T1000 (cell line): ENCODE measurements around the gene APOBEC3C.
A peak's percentile ranks its signal among the peaks of the same experiment; 100 is the strongest.
"Not testable (repeated sequence)": the region's sequence is repeated elsewhere in the genome, so short reads cannot be mapped to it uniquely, and the experiment has no call there.

Experiments used
- DNase-seq: peaks from one replicate; lab custom pipeline; 2025; ENCODE audit warnings: mixed read lengths; lab: John Stamatoyannopoulos, UW

Gene APOBEC3C

DNA sequence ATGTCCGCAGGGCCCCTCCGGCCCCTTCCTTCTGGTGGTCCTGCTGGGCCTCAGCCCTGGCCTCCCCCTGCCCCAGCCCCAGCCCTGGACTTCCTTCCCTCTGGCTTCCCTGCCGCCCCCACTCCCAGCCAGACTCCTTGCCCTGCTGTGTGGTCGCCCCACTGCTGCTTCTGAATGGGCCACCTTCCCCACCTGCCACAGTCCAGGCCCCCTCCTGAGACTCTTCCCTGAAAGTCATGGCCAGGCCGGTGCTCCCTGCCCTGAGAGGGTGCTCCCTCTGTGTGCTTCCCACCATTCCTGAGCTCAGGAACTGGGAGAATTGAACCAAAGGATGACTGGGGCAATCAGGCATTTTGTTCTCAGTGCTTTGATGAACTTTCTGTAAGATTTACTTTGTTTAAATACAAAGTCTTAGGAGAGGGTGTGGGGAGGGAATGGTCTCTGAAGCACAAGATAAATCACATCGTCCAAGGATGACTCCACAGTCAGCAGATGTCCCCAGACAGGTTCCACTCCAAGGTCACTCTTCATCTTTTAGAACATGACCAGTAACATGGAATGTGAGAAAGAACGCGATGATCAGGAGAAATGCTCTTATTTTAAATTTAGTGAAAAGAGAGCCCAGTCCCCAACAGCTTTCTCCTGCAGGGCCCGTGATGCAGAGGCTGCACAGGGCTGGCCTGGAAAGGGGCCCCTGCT lies 7.6 kb downstream of the APOBEC3C start:
- no peak for DNase-seq

DNA sequence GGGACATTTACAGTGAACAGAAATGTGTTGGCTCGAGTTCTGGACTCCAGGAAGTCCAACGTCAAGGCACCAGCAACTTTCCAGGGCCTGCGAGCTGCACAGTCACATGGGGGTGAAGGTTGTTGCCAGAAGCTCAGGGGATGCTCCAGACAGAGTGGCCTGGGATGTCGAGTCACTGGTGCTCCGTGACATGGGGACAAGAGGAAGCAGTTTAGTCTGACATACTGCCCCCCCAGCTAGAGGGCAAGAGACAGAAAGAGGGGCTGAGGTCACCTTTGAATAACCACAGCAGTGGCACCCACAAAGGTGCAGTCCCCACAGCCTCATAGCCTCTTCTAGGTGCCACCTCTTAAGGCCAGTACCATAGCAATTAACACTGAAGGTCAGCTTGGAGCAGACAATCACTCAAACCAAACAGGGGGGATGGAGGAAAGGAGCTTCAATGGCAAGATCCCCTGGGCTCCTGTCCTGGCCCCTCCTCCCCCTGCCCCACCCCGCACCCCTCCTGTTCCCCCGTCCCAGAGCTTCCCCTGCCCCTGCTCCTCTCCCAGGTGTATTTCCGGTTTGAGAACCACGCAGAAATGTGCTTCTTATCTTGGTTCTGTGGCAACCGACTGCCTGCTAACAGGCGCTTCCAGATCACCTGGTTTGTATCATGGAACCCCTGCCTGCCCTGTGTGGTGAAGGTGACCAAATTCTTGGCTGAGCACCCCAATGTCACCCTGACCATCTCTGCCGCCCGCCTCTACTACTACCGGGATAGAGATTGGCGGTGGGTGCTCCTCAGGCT lies 10.7 kb downstream of the APOBEC3C start:
- no peak for DNase-seq

DNA sequence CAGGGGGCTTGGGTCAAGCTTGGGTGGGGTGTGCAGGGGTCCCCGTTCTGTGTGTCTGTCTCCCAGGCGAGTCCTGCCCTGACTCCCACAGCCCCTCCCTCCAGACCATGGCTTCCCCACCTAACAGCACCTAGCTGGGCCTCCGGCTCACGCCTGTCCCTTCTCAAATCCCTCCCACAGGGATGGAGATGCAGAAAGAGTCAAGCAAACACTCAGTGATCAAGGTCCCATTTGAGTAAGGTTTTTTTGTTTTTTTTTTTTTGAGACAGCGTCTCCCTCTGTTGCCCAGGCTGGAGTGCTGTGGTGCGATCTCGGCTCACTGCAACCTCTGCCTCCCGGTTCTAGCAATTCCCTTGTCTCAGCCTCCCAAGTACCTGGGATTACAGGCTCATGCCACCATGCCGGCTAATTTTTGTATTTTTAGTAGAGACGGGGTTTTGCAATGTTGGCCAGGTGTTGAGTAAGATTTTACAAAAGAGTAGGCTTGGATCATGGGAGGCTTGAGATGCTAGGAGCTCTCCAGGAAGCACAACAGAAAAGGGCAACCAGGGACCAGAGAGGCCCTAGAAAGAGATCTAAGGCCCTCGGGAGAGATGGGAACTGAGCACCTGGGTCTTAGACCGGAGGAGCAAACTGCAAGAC lies 12.6 kb downstream of the APOBEC3C start:
- no peak for DNase-seq

DNA sequence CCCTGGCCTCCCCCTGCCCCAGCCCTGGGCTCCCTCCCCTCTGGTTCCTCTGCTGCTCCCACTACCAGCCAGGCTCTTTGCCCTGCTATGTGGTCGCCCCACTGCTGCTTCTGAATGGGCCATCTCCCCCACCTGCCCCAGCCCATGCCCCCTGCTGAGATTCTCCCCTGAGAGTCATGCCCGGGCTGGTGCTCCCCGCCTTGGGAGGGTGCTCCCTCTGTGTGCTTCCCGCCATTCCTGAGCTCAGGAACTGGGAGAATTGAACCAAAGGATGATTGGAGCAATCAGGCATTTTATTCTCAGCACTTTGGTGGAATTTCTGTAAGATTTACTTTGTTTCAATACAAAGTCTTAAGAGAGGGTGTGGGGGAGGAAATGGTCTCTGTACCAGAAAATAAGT lies 13.7 kb downstream of the APOBEC3C start:
- DNase-seq = no peak

DNA sequence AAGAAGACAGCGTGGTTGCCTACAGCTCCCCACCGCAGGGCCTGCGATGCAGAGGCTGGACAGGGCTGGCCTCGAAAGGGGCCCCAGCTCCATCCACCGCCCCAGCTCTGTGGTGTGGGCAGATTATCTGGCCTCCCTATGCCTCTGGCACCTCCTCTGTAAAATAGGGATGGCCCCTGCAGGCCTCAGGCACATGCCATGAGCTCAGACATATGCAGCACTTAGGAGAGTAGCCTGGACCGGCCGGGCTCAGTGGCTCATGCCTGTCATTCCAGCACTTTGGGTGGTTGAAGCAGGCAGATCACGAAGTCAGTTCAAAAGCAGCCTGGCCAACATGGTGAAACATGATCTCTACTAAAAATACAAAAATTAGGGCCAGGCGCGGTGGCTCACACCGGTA lies 14.2 kb downstream of the APOBEC3C start:
- DNase-seq = no peak

DNA sequence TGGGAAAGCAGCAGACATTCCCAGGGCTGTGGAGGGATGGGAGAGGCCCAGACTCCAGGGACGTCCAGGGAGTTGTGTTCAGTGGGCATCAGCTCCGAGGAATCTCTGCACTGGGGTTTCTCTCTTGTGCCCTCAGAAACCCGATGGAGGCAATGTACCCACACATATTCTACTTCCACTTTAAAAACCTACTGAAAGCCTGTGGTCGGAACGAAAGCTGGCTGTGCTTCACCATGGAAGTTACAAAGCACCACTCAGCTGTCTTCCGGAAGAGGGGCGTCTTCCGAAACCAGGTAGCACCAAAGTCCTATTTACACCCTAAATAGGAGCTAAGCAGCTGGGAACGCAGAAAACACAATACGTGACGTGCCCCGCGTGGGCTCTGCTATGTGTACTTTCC lies 15.2 kb downstream of the APOBEC3C start:
- DNase-seq = no peak

DNA sequence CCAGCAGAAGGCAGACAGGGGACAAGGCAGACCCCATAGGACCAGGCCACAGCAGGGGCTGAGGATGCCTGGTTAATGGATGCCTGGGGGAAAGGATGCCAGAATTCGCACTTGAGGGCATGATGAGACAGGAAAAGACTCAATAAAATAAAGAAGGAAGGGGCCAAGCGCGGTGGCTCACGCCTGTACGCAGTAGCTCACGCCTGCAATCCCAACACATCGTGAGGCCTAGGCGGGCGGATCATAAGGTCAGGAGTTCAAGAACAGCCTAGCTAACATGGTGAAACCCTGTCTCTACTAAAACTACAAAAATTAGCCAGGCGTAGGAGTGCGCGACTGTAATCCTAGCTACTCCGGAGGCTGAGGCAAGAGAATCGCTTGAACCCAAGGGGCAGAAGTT lies 16.6 kb downstream of the APOBEC3C start:
- DNase-seq = no peak

DNA sequence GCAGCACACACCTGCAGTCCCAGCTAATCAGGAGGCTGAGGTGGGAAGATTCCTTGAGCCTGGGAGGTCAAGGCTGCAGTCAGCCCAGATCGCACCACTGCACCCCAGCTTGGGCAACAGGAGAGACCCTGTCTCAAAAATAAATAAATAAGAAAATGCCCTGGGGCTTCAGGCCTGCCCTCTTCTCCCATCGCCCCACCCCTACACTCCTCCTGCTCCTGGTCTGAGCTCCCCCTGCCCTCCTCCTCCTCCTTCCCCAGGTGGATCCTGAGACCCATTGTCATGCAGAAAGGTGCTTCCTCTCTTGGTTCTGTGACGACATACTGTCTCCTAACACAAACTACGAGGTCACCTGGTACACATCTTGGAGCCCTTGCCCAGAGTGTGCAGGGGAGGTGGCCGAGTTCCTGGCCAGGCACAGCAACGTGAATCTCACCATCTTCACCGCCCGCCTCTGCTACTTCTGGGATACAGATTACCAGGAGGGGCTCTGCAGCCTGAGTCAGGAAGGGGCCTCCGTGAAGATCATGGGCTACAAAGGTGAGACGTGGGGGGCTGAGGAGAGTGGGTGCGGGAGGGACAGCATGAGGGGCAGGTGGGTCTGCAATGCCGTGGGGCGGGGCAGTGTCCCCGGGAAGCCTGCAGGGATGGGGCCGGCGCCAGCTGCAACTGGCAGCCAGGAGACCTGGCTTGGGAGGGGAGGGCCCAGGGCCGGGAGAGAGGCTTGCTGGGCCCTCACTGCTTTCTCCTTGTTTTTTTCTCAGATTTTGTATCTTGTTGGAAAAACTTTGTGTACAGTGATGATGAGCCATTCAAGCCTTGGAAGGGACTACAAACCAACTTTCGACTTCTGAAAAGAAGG lies 17.6 kb downstream of the APOBEC3C start:
- not testable (repeated sequence) for DNase-seq

DNA sequence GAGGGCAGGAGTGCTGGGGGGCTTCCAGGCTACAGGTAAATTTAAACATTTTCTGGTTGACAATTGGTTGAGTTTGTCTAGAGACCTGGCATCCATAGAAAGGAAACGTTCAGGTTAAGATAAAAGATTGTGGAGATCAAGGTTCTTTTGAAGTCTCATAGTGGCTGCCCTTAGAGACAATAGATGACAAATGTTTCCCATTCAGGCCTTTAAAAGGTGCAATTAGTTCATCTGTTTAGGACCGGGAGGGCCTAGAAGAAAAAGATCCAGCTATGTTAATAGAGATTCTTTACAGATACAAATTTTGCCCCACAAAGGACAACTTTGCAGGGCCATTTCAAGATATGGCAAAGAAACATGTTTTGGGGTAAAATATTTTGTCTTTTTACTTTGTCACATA lies 23.0 kb downstream of the APOBEC3C start:
- DNase-seq = not testable (repeated sequence)

DNA sequence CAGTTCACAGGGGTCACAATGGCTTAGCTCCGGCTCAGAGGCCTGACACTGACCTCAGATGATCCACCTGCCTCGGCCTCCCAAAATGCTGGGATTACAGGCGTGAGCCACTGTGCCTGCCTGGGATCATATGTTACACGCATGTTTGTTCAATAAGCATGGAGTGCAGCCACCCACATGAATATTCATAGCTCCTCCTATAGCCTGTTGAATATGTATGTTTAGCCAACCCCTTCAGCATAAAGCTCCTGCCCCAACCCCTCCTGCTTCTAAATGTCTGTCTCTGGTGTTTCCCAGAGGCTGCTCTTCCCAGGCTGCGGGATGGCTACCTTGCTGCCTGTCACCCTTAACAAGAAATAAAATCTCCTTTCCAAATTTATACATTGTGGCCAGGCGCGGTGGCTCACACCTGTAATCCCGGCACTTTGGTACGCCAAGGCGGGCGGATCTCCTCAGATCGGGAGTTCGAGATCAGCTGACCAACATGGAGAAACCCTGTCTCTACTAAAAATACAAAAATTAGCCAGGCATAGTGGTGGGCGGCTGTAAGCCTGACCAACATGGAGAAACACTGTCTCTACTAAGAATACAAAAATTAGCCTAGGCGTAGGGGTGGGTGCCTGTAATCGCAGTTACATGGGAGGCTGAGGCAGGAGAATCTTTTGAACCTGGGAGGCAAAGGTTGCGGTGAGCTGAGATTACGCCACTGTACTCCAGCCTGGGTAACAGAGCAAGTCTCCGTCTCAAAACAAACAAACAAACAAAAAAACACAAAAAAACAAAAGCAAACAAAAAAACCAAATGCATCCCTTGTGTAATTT lies 25.5 kb downstream of the APOBEC3C start:
- DNase-seq = no peak

DNA sequence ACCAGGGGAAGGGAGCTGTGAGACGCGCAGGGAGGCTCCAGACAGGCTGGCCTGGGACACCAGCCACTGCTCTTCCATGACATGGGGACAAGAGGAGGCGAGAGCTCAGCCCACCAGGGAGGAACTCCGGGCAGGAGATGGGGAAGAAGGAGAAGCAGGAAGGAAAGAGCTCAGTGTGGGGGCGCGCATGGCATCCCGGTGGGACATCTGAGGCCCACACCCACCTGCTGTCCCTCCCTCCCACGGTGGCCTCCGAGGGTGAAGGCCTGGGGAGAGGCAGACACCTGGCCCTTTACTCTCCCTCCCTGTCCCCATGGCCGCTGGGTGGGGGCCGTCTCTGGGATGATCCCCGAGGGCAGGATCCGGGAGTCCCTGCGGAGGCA lies 26.1 kb downstream of the APOBEC3C start:
- not testable (repeated sequence) for DNase-seq

DNA sequence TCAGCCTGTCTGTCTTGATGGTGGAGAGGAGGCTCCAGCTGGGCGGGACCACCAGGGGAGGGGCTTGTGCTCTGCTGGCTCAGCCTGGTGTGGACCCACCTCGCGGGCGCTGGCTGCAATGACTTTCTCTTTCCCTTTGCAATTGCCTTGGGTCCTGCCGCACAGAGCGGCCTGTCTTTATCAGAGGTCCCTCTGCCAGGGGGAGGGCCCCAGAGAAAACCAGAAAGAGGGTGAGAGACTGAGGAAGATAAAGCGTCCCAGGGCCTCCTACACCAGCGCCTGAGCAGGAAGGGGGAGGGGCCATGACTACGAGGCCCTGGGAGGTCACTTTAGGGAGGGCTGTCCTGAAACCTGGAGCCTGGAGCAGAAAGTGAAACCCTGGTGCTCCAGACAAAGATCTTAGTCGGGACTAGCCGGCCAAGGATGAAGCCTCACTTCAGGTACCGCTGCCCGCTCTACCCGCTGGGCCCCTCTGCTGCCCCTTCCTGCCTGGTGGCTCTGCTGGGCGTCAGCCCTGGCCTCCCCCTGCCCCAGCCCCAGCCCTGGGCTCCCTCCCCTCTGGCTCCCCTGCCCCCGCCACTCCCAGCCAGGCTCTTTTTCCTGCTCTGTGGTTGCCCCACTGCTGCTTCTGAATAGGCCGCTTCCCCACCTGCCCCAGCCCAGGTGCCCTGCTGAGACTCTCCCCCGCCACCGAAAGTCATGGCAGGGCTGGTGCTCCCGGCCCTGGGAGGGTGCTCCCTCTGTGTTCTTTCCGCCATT lies 26.7 kb downstream of the APOBEC3C start, which contains the start of gene APOBEC3F:
Gene APOBEC3F, plus strand, starts transcription at position 327 of the 759 bp plus-strand sequence. Its CDS starts 97 bp downstream, at position 424.
- DNase-seq = peak; percentile 40

DNA sequence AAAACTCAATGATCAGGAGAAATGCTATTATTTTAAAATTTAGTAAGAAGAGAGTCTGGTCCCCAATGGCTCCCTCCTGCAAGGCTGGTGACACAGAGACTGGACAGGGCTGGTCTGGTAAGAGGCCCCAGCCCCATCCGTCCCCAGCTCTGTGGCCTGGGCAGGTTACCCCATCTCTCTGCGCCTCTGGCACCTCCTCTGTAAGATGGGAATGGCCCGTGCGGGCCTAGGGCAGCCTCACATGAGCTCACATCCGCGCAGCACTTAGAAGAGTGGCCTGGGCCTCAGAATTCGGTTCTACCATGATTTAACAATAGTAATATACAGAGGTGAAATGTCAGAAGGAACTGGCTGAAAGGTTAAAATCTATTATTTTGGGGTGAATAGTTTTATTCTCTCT lies 27.9 kb downstream of the APOBEC3C start:
- no peak for DNase-seq

DNA sequence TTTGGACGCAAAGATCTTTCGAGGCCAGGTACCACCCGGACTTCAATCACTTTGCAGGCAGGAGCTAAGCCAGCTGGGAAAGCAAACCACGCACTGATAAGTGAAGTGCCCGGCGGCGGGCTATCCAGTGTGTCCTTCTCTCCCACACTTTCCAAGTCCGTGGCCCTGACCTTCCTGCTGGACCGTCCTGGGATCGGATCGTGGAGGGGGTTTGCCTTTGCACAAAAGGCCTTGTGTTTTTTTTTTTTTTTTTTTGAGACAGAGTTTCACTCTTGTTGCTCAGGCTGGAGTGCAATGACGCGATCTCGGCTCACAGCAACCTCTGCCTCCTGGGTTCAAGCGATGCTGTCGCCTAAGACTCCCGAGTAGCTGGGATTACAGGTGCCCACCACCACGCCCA lies 29.0 kb downstream of the APOBEC3C start:
- DNase-seq = not testable (repeated sequence)

DNA sequence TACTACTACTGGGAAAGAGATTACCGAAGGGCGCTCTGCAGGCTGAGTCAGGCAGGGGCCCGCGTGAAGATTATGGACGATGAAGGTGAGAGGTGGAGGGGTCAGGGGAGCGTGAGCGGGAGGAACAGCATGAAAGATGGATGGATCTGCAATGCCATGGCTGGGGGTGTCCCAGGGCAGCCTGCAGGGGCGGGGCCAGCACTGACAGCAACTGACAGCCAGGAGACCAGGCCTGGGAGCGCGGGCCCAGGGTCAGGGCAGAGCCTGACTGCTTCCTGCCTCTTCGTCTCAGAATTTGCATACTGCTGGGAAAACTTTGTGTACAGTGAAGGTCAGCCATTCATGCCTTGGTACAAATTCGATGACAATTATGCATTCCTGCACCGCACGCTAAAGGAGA lies 31.1 kb downstream of the APOBEC3C start:
- not testable (repeated sequence) for DNase-seq

DNA sequence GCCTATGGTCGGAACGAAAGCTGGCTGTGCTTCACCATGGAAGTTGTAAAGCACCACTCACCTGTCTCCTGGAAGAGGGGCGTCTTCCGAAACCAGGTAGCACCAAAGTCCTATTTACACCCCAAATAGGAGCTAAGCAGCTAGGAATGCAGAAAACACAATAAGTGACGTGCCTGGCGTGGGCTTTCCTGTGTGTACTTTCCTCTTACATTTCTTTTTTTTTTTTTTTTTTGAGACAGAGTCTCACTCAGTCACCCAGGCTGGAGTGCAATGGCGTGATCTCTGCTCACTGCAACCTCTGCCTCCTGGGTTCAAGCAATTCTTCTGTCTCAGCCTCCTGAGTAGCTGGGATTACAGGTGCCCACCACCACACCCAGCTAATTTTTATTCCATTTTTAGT lies 35.4 kb downstream of the APOBEC3C start:
- DNase-seq = not testable (repeated sequence)

DNA sequence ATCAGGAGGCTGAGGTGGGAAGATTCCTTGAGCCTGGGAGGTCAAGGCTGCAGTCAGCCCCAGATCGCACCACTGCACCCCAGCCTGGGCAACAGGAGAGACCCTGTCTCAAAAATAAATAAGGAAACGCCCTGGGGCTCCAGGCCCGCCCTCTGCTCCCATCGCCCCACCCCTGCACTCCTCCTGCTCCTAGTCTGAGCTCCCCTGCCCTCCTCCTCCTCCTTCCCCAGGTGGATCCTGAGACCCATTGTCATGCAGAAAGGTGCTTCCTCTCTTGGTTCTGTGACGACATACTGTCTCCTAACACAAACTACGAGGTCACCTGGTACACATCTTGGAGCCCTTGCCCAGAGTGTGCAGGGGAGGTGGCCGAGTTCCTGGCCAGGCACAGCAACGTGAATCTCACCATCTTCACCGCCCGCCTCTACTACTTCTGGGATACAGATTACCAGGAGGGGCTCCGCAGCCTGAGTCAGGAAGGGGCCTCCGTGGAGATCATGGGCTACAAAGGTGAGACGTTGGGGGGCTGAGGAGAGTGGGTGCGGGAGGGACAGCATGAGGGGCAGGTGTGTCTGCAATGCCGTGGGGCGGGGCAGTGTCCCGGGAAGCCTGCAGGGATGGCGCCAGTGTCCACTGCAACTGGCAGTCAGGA lies 37.9 kb downstream of the APOBEC3C start:
- not testable (repeated sequence) for DNase-seq

DNA sequence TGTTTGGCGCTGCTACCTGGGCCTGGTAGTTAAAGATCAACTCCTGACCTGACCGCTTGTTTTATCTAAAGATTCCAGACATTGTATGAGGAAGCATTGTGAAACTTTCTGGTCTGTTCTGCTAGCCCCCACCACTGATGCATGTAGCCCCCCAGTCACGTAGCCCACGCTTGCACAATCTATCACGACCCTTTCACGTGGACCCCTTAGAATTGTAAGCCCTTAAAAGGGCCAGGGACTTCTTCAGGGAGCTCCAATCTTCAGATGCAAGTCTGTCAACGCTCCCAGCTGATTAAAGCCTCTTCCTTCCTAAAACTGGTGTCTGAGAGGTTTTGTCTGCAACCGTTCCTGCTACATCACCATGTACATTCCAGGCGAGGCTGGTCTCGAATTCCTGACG lies 41.6 kb downstream of the APOBEC3C start:
- DNase-seq = no peak

DNA sequence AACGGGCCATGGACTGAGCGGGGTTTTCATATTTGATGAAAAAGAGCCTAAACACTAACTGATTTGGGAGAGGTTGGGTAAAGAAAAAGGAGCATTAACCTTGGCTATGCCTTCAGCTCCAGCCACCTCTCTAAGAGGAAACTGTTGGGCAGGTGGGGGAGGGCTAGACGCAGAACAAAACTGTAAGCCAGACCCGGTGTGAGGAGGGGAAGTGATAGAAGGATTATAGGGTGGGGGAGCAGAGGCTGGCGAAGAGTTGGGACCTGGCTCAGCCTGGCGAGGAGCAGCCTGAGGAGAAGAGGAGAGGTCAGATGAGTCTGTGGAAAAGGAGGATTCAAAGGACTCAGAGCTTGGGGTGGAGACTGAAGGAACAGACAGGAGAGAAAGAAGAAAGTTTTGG lies 47.2 kb downstream of the APOBEC3C start:
- DNase-seq = not testable (repeated sequence)

DNA sequence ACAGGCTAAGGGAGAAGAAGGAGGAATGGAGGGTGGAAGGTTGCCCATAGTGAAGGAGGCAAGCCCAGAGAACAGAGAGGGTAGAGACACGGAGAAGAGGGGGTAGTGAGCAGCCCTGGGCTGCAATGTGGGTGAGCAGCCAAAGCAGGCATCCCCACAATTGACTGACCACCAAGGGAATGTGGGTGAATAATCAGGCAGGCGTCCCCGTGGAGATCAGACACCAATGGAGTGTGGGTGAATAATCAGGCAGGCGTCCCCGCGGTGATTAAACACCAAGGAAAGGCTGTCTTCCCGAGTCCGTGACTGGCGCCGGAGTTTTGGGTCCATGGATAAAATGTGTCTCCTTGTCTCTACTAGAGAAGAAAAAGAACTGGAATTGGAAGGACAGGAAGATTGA lies 47.9 kb downstream of the APOBEC3C start:
- not testable (repeated sequence) for DNase-seq
